A673 (cell line): ENCODE measurements around the gene GRIN2A. TPM values are rescaled to one million over a fixed set of nuclear protein-coding genes. Genes with fewer than 3 reads are reported as not detected.

Experiments
- BruUV-seq: library from RNA; stranded (reverse); fragments of 400-500 nt; replicated peaks from 2 replicates; lab custom pipeline; 2021; lab: Mats Ljungman, UMichigan
- CTCF ChIA-PET: fragments of 300-600 bp; sonication (Branson Sonifier 250); formaldehyde crosslinking; loops from one replicate; lab custom pipeline; 2022; ENCODE audit warnings: antibody characterized with exemption; lab: Charles Lee
- POLR2A ChIA-PET: fragments of 300-600 bp; sonication (Branson Sonifier 250); formaldehyde crosslinking; loops from one replicate; lab custom pipeline; 2022; ENCODE audit warnings: antibody characterized with exemption; ENCODE audit not compliant: low non-redundant PET; lab: Charles Lee
- DNase-seq: peaks from one replicate; pipeline ENCODE4 v3.0.0-alpha.2; 2015; ENCODE audit warnings: low spot score
- H3K27ac ChIP-seq: fragments of 200-600 bp; sonication (generic); 2 replicates; pipeline ENCODE4 v1.5.1; 2016; ENCODE audit warnings: mixed run types, low read depth, mild to moderate bottlenecking, mixed read lengths, antibody characterized with exemption, low read length; ENCODE audit not compliant: poor library complexity, severe bottlenecking
- H3K27me3 ChIP-seq: fragments of 200-600 bp; sonication (generic); replicated peaks from 2 replicates; pipeline ENCODE4 v1.6.1; 2017; ENCODE audit warnings: mixed run types, low read depth, mild to moderate bottlenecking, mixed read lengths, antibody characterized with exemption, low read length; ENCODE audit not compliant: insufficient read depth, poor library complexity
- H3K36me3 ChIP-seq: fragments of 200-600 bp; sonication (generic); 2 replicates; pipeline ENCODE4 v1.6.1; 2016; ENCODE audit warnings: mixed run types, mild to moderate bottlenecking, mixed read lengths, antibody characterized with exemption, low read length; ENCODE audit not compliant: insufficient read depth, poor library complexity, severe bottlenecking
- H3K4me1 ChIP-seq: fragments of 200-600 bp; sonication (generic); 2 replicates; pipeline ENCODE4 v1.6.1; 2017; ENCODE audit warnings: mixed run types, mild to moderate bottlenecking, mixed read lengths, antibody characterized with exemption, low read length; ENCODE audit not compliant: insufficient read depth, poor library complexity, severe bottlenecking
- H3K4me3 ChIP-seq: fragments of 200-600 bp; sonication (generic); 2 replicates; pipeline ENCODE4 v1.5.1; 2016; ENCODE audit warnings: low read depth, mixed run types, mild to moderate bottlenecking, mixed read lengths, low read length; ENCODE audit not compliant: poor library complexity, severe bottlenecking
- H3K9me3 ChIP-seq: fragments of 200-600 bp; sonication (generic); 2 replicates; pipeline ENCODE4 v1.6.1; 2016; ENCODE audit warnings: mixed run types, low read depth, mild to moderate bottlenecking, mixed read lengths, antibody characterized with exemption, low read length; ENCODE audit not compliant: poor library complexity, severe bottlenecking
- CTCF ChIP-seq: fragments of 300-800, 200-600 bp; sonication (generic); conservative IDR thresholded peaks from 2 replicates; pipeline ENCODE4 v1.5.1; 2017; ENCODE audit warnings: low read depth, mild to moderate bottlenecking, antibody characterized with exemption, low read length, moderate library complexity, mixed read lengths
- EZH2 ChIP-seq: fragments of 200-600 bp; sonication (generic); IDR thresholded peaks from 2 replicates; pipeline ENCODE4 v1.6.1; 2017; ENCODE audit warnings: borderline replicate concordance, low read depth, mild to moderate bottlenecking, mixed read lengths, antibody characterized with exemption, low read length; ENCODE audit not compliant: poor library complexity, severe bottlenecking
- intact Hi-C: fragments of 100-400 bp; cut with micrococcal nuclease; formaldehyde crosslinking; loops from one replicate; pipeline ENCODE4 v1.10.0; 2022; ENCODE audit not compliant: unreplicated experiment
- total RNA-seq: library from RNA; stranded (reverse); gene quantifications from 2 replicates; pipeline ENCODE4 v1.2.3, GENCODE V29; 2021

The GRIN2A gene
- total RNA-seq, 1 experiment from 2014 or later, result 1.2 TPM

- no peaks in the 10 kb centered on the region for H3K27me3 ChIP-seq
- no TSS peak for BruUV-seq
- no peaks in the 10 kb centered on the region for H3K36me3 ChIP-seq
- intact Hi-C loops, result no loop called here
- no peak for DNase-seq
- no peak overlapping the region for H3K27ac ChIP-seq
- no peak overlapping the region for H3K4me3 ChIP-seq
- POLR2A ChIA-PET, result no interaction called here
- H3K9me3 ChIP-seq, result no peaks in the 10 kb centered on the region
- CTCF ChIA-PET, result no interaction called here
- no peak for TF ChIP-seq CTCF
- TF ChIP-seq EZH2, result no peak
- H3K4me1 ChIP-seq, result no peaks in the 10 kb centered on the region
Observed at GRCh38 chr16:10097271-10097670, 85.0 kb downstream of the GRIN2A start.

GRCh38 chr16:10093576-10093975 lies 88.7 kb downstream of the GRIN2A start:
- POLR2A ChIA-PET, result no interaction called here

GRCh38 chr16:10090816-10091215 lies 91.4 kb downstream of the GRIN2A start:
- H3K9me3 ChIP-seq, result no peaks in the 10 kb centered on the region
- intact Hi-C loops, result no loop called here
- no peak for DNase-seq
- H3K27ac ChIP-seq, result no peak overlapping the region
- no peaks in the 10 kb centered on the region for H3K36me3 ChIP-seq
- no peak overlapping the region for H3K4me3 ChIP-seq
- POLR2A ChIA-PET, result no interaction called here
- CTCF ChIA-PET, result no interaction called here
- H3K4me1 ChIP-seq, result no peaks in the 10 kb centered on the region
- no peaks in the 10 kb centered on the region for H3K27me3 ChIP-seq
- BruUV-seq, result no TSS peak
- TF ChIP-seq CTCF (no peak), EZH2 (no peak)

More at GRCh38 chr16:10093576-10093975, 88.7 kb downstream of the GRIN2A start:
- Histone ChIP-seq H3K4me3 (no peak overlapping the region), H3K4me1 (no peaks in the 10 kb centered on the region), H3K27ac (no peak overlapping the region), H3K36me3 (no peaks in the 10 kb centered on the region), H3K9me3 (no peaks in the 10 kb centered on the region), H3K27me3 (no peaks in the 10 kb centered on the region)
- CTCF ChIA-PET, result no interaction called here
- TF ChIP-seq CTCF (no peak), EZH2 (no peak)
- DNase-seq, result no peak
- no TSS peak for BruUV-seq
- intact Hi-C loops, result no loop called here
